Measurements from ENCODE around the gene STRADB. TPM values are rescaled to one million over a fixed set of nuclear protein-coding genes. Genes with fewer than 3 reads are reported as not detected.

STRADB gene
- total and polyA plus RNA-seq, 4 donors, result 35.9 to 199 (median 67.3) TPM

- no peaks in the 10 kb centered on the region for H3K36me3 ChIP-seq (ENCODE audit: control insufficient read depth in 4 of 4, insufficient read depth in 3 of 4, low read depth in 1 of 4, low read length in 3 of 4)
- no peak overlapping the region for H3K27ac ChIP-seq (ENCODE audit: low read depth in 1 of 2, low read length in 2 of 2)
- H3K9ac ChIP-seq (ENCODE audit: low read depth in 1 of 2, low read length in 2 of 2), result no peak overlapping the region
- H3K4me1 ChIP-seq (ENCODE audit: control insufficient read depth in 4 of 4, insufficient read depth in 4 of 4, low read length in 3 of 4), result no peaks in the 10 kb centered on the region
- TF ChIP-seq JUND (IDR thresholded peaks at IDR 0.05), result no peak
- TF ChIP-seq GABPA (IDR thresholded peaks at IDR 0.05 in 1 of 2, conservative IDR thresholded peaks at IDR 0.05 in 1 of 2), result no peak
- no peak for TF ChIP-seq CTCF (IDR thresholded peaks at IDR 0.05; ENCODE audit: low read depth, low read length, missing input control)
- WGBS, result 81% methylated on average over 4 of the region's 4 CpGs
- H3K9me3 ChIP-seq (ENCODE audit: control insufficient read depth in 4 of 4, low read length in 3 of 4), result no peaks in the 10 kb centered on the region
- no peaks in the 10 kb centered on the region for H3K27me3 ChIP-seq (ENCODE audit: control insufficient read depth in 4 of 4, insufficient read depth in 4 of 4, low read length in 3 of 4)
- H3K4me3 ChIP-seq (ENCODE audit: low read depth in 1 of 3, low read length in 3 of 3), result no peak overlapping the region
- DNase-seq (ENCODE audit: low spot score), result no peak
Measured at GRCh38 chr2:201515573-201516246, 64.2 kb downstream of the STRADB start.

- 67% methylated on average over 4 of the region's 4 CpGs for WGBS
- Histone ChIP-seq H3K9ac (ENCODE audit: low read depth in 1 of 2, low read length in 2 of 2) (no peak overlapping the region), H3K27ac (ENCODE audit: low read depth in 1 of 2, low read length in 2 of 2) (no peak overlapping the region), H3K4me1 (ENCODE audit: control insufficient read depth in 4 of 4, insufficient read depth in 4 of 4, low read length in 3 of 4) (no peaks in the 10 kb centered on the region), H3K27me3 (ENCODE audit: control insufficient read depth in 4 of 4, insufficient read depth in 4 of 4, low read length in 3 of 4) (no peaks in the 10 kb centered on the region), H3K36me3 (ENCODE audit: control insufficient read depth in 4 of 4, insufficient read depth in 3 of 4, low read depth in 1 of 4, low read length in 3 of 4) (no peaks in the 10 kb centered on the region), H3K9me3 (ENCODE audit: control insufficient read depth in 4 of 4, low read length in 3 of 4) (no peaks in the 10 kb centered on the region), H3K4me3 (ENCODE audit: low read depth in 1 of 3, low read length in 3 of 3) (no peak overlapping the region)
- TF ChIP-seq GABPA (IDR thresholded peaks at IDR 0.05 in 1 of 2, conservative IDR thresholded peaks at IDR 0.05 in 1 of 2), result no peak
- no peak for TF ChIP-seq EGR1 (IDR thresholded peaks at IDR 0.05; ENCODE audit: low read depth in 2 of 2)
- TF ChIP-seq FOXA2 (IDR thresholded peaks at IDR 0.05), result no peak
- TF ChIP-seq NR2F2 (IDR thresholded peaks at IDR 0.05), result no peak
- TF ChIP-seq RAD21 (IDR thresholded peaks at IDR 0.05), result no peak
- TF ChIP-seq JUND (IDR thresholded peaks at IDR 0.05), result no peak
- no peak for TF ChIP-seq CTCF (IDR thresholded peaks at IDR 0.05; ENCODE audit: low read depth, low read length, missing input control)
- no peak for TF ChIP-seq RXRA (IDR thresholded peaks at IDR 0.05)
- TF ChIP-seq ZBTB33 (IDR thresholded peaks at IDR 0.05), result no peak
- no peak for TF ChIP-seq REST (IDR thresholded peaks at IDR 0.05)
- no peak for TF ChIP-seq HNF4G (IDR thresholded peaks at IDR 0.05)
- no peak for TF ChIP-seq FOXA1 (IDR thresholded peaks at IDR 0.05)
- no peak for TF ChIP-seq ATF3 (IDR thresholded peaks at IDR 0.05)
- TF ChIP-seq HNF4A (conservative IDR thresholded peaks at IDR 0.05), result no peak
- no peak for TF ChIP-seq MAX (IDR thresholded peaks at IDR 0.05)
- no peak for TF ChIP-seq TAF1 (conservative IDR thresholded peaks at IDR 0.05)
- no peak for DNase-seq (ENCODE audit: low spot score)
Measured at GRCh38 chr2:201517094-201517493, 65.6 kb downstream of the STRADB start.
